GM18870 (cell line): ENCODE measurements around the gene CTNS.

Experiments
- ATAC-seq: cut with Tn5 transposase; IDR thresholded peaks from one replicate; pipeline ENCODE4 v1.9.1; 2021; ENCODE audit warnings: moderate library complexity; ENCODE audit not compliant: unreplicated experiment

The CTNS gene

DNA sequence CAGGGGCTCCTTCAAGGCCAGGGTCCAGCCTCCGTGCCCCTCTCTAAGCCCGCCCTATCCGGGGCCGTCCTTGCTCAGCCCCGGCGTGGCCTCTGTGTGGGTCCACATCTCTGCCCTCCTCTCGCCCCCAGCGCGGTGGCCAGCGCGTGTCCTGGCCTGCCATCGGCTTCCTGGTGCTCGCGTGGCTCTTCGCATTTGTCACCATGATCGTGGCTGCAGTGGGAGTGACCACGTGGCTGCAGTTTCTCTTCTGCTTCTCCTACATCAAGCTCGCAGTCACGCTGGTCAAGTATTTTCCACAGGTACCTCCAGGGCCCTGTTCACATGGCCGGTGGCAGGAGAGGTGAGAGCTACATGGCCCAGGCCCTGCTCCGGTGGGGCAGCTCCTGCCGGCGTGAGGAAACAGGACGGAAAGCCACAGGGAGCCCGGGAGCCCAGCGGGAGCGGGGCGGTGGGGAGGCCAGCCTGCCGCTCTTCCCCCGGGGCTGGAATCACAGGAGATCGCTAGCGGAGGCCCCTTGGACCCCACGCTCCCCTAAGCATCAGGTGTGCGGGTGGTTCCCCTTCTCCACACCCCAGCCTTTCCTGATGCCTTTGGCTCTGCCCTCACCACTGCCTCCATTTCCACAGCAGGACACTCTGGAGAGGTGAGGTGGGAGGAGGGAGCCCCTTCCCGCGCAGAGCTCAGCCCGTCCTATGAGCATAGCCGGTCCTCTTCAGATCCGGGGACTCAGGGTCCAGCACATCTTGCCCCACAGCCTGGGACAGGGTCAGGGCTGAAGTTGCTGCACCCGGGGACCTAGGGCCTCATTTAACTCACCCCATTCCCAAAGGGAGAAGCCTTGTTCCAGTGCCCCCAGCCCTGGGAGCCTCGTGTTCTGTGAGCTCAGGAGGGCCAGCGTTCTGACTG lies 21.6 kb downstream of the CTNS start:
- no peak for ATAC-seq

DNA sequence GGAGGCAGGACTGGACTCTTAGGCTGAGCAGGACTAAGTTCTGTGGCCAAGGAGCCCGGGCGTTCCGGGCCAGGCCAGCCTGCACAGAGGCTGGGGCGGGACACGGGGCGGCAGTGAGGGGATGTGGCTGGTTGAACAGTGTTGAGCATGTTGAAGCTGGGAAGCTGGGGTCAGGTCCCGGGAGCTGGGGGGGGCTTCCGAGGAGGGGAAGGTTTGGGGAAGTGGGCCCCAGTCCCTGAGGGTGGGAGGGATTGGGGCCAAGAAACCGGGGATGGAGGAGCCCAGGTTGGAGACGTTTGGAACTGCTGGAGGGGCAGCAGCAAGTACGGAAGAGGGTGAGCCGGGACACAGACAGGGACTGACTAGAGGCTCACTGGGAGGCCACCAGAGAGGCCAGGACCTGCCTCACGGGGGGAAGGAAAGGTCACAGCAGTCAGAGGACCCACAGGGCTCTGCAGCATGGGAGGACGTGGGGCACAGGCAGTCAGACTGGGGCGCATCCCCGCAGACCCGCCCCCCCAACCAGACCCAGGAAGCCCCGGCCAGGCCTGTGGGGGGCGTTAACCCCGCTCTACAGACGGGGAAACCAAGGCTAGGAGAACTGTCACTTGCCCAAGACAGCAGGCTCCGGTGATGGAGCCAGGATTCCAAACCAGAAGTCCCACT lies 22.4 kb downstream of the CTNS start:
- no peak for ATAC-seq

DNA sequence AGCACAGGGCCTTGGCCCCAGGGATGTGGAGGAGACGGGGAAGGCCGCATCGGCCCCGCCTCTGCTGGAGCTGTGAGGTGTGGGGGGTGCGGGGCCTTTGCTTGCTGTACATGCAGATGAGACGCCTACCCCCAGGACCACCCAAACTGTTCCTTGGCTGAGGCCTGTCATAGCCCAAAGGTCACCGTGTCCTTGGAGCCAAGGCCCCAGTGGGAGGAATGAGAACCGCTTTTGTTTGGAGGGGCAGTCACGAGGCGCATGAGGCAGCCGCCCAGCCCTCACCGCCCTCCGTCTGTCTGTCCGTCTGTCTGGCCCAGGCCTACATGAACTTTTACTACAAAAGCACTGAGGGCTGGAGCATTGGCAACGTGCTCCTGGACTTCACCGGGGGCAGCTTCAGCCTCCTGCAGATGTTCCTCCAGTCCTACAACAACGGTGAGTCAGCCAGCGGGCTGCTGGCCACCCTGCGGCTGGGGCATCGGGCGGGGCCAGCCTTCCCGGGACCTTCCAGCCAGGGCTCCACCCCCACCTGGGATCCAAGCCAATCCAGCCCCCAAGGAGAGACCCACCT lies 23.1 kb downstream of the CTNS start:
- no peak for ATAC-seq

DNA sequence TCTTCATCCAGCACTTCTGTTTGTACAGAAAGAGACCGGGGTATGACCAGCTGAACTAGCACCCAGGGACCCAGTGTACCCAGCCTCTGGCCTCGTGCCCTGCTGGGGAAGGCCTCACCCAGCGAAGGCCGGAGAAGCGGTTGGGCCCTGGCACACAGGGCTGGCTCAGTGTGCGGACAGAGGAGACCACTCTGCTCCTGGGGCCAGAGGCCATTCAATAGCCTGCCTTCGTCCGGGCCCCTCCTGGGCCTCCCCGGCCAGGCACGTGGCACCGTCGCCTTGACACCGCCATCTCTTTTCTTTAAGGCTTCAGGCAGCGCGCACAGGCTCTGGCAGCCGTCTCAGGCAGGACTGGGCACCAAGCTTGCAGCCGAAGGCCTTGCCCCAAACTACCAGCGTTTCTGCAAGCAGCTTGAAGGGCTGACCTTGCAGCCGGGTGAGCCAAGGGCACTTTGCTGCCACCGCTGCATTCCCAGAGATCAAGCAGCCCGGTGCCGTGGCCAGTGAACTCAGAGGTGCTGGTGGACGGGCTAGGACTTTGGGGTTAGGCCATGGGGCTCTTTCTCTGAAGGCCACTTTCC lies 23.8 kb downstream of the CTNS start:
- no peak for ATAC-seq

DNA sequence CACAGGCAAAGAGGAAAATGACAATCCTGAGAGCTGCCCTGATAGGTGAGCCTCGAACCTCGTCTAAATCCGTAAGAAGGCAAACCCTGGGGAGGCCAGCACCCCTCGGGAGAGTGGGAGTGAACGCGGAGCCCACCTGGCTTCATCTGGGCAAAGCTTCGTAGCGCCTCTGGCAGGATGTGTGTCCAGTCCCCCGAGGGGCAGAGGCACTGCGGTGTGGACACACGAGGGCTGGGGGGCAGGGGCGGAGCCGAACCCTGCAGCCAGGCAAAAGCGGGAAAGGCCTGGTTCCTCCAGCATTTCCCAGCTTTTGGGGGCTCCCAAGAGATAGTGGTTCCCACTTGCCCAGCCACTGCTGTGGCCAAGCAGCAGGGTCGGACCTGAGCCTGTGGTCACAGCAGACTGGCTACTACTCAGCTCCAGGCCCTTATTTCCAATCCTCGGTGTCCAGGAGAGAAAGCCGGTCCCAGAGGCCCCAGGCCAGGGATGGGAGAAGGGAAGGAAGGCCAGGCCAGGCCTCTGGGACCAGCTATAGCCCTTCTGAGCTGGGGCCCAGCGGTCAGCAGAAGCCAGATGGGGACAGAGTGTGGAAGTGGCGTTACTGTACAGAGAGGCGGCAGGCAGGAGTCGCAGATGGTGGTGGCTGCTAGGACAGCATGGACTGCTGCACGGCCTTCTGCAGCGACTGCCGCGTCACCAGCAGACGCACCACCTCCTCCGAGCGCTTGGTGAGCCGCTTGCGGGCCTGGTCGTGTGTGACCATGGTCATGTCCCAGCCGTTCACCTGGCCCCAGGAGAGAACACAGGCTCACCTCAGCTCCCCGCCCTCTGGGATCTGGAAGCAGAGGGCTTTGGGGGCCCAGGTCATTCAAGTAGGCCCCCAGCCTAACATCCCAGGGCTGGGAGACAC lies 26.8 kb downstream of the CTNS start:
- ATAC-seq = no peak

DNA sequence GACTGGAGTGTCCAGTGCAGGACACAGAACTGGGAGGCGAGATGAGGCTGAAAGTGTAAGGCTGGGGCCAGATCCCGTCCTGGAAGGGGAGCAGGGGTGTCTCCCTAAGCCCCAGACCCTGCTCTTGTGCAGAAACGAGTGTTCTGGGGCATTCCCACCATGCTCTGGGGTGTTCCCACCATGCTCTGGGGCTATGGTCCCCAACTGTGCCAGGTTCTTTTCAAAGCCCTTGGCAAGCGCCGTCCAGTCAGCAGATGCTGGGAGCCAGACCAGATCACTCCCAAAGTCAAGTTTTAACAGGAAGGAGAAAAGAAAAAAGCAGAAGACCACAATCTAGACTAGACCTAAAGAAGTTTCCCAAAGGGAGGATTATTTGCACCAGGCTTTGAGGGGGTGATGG lies 29.3 kb downstream of the CTNS start:
- no peak for ATAC-seq

DNA sequence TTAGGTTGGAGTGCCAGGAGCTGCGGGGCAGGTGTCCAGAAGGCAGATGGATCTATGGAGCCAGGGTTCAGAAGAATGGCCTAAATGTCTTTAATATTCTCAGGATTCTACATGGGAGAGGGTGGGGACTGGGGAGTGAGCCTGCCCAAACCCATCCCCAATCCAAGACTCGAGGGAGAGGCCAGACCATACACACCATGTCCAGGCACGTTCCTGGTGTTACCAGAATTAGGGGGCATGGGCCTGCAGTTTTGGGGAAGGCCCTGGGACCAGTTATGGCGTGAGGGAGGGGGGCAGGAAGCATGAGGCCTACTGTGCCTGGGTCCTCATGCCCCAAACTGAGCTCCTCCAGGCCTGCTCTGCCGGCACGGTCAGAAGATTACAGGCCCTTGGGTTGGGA lies 30.0 kb downstream of the CTNS start:
- ATAC-seq = no peak

DNA sequence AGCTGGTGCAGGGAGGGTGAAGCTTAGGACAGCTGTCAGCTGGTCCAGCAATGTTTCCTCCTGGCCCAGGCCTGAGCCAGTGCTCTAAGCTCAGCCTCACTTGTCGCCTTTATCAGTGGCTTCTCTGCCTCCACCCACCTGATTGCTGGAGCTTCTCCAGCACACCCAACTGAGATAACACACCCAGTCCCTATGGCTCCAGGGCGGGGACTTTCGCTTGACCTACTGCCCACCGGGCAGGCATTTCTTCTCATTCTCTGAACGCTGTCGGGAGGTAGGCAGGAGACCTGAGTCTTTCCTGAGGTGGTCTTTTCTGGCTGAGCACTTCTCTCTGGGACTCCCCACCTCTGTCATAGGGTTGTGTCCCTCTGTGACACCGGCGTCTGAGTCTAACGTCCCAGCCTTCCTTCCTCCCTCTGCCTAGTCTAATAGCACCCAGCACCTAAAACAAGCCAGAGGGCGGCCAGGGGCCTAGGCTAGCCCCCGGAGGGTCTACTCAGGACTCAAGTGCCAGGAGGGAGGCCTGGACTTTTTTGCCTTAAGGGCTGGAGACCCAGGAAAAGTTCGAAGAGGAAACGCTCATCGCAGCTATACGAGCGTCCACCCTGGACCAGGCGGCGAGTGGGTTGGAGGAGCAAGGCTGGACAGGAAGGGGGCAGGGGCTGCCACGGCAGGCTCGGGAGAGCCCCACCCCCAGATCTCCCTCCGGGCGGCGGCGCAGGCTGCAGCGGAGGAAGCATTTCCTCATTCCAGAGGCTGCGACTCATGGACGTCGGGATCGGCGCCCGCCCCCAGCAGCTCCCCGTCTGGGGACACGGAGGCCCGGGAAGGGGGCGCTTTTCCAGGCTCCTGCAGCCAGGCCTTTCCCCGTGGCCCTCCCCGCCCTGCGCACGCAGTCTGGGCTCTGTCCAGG lies 31.1 kb downstream of the CTNS start:
- ATAC-seq = no peak

DNA sequence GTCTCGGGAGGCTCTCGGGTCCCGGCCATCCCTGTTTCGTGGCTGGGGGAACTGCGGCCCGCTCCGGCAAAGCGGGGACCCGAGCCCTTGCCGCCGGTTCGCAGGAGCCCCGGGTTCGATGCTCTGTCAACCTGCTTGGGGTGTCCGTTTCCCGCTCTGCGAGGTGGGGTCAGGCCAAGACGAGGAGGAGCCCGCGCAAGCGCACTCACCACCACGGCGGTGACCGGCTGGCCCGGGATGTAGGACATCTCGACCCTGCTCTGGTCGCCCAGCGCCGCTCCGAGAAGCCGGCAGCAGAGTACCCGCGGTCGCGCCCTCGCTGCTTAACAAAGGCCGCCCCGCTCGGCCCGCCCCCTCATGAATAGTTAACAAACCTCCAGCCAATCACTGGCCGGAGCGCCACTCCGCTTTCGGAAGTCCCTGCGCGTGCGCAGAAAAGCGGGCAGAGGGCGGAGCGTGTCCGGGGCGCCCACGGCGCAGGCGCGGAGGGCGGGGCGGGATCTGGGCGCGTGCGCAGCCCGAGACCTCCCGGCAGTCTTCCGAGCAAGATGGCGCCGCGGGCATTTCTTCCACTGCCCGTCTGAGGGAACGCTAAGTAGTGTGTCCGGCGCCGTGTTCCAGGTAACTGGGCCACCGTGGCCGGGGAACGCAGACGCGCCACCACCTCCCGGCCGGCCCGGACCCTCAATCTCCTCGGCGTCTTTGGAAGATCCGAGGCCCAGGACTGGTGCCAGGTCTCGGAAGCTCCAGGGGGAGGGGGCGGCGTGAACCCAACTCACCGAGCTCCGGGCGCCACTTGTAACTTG lies 31.9 kb downstream of the CTNS start, which contains the start of the genes EMC6 and TAX1BP3:
TSS of gene EMC6 (plus strand) at position 534 of the 806 bp plus-strand sequence. CDS start 335 bp downstream, outside the sequence.
TSS of gene TAX1BP3 (minus strand) at position 300 of the 806 bp plus-strand sequence. CDS start at position 248, 52 bp downstream.
- peak; percentile 79 for ATAC-seq

DNA sequence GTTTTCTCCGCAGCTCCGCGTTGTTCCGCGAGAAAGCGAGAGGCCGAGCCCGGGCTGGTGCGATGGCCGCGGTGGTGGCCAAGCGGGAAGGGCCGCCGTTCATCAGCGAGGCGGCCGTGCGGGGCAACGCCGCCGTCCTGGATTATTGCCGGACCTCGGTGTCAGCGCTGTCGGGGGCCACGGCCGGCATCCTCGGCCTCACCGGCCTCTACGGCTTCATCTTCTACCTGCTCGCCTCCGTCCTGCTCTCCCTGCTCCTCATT lies 32.5 kb downstream of the CTNS start:
- no peak for ATAC-seq

DNA sequence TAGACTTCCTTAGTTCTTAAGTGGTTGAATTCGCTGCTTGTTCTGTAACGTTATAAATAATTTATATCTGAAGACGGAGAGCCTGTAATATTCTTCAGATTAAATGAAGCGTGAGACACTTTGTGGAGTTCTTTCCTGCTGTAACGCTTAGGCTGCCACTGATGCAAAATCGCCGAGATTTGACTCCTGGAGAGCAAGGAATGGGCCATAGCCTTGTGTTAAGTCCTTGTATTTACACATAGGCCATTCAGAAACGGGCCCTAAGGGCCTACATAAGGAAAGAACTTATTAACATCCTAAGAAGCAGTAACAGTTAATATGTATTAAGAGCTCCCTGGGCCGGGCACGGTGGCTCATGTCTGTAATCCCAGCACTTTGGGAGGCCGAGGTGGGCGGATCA lies 33.0 kb downstream of the CTNS start:
- ATAC-seq = no peak

DNA sequence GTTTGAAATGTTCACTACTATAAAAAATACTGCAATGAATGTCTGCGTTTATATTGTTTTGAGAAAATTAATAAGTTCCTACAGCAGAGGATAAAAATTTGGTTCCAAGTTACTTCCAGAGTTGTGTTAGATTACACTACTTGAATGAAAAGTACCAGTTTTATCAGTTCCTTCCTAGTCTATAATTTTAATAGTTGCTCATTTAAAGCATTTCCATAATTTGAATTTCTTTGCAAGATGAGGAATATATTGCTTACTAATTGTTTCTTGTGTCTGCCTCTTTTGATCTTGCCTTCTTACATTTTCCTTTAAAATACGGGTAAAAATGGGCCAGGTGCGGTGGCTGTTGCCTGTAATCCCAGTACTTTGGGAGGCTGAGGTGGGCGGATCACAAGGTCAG lies 36.0 kb downstream of the CTNS start:
- ATAC-seq = no peak

DNA sequence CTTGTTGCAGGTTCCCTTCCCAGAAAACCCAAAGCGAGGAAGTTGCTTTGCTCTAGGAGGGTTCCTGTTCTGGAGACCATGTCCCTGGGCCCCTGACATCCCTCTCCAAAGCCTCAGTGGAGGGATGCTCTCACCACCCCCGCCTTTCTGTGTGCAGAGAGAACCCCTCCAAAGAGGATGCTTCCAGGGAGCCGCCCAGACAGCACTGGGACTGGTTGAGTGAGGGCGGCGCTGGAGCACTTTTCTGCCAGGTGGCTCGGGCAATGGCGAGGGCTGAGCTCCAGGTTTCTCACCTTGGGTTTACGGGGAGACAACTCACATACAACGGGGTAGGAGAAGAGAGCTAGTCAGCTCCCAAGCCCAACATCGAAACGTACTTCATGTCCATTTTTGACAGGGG lies 39.3 kb downstream of the CTNS start:
- no peak for ATAC-seq

DNA sequence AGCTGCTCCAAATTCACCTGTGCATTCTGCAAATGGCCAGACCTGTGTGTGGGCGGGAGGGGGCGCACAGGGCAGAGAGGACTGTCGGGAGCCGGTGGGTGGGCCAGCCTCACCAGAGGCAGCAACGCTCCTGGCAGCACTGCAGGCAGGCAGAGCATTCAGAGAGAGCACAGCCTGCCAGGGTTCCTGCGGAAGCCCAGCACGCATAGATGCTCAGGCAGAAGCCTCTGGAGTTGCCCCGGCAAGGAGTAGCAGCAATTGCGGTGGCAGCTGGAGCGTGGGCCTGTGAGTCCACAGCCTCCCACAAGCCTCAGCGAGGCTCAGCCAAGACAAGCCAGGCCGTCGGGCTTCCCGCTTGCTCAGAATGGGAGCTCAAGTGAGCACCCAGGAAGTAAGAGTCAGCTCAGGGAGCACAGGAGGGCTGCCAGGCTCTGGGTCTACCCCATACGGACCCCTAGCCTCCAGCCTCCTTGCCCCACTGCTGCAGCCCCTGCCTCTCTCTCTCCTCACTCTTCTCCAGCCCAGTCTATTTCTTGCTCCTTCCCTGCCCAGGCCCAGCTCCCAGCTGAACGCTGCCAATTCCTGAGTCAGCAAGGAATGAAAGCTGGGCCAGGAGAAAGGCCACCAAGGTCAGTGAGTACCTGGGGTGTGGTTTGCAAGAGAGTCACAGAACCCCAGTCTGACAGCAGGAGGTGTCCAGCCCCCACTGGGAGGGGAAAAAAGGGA lies 41.7 kb downstream of the CTNS start:
- no peak for ATAC-seq

DNA sequence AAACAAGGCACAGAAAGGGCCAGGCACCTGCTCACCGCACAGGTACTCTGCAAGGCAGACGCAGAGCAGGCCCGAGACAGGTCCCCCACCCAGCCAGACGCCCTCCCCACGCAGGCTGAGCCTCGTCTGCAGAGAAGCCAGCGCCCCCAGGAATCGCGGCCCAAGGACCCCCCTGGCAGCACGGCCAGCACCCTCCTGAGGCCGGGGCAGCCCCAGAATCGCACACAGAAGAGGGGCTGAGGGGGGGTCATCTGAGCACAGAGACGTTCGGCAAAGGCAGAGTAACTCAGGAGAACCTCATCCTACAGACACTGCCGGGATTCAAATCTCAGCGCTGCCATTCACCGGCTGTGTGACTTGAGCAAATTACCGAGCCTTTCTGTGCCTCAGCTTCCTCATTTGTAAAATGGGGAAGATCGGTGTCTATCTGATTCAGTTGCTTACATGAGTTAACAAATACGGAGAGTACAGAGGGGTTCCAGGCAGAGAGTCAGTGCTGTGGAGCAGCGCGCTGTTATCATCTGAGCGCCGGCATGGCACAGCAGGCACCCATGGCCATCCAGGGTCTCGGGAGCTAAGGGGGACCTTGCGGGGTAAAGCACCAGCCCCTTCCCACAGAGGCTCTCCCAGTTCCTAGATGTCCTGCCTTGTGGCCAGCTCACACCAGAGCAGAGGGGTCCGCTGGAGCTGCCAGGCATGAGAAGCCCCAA lies 42.4 kb downstream of the CTNS start:
- no peak for ATAC-seq

DNA sequence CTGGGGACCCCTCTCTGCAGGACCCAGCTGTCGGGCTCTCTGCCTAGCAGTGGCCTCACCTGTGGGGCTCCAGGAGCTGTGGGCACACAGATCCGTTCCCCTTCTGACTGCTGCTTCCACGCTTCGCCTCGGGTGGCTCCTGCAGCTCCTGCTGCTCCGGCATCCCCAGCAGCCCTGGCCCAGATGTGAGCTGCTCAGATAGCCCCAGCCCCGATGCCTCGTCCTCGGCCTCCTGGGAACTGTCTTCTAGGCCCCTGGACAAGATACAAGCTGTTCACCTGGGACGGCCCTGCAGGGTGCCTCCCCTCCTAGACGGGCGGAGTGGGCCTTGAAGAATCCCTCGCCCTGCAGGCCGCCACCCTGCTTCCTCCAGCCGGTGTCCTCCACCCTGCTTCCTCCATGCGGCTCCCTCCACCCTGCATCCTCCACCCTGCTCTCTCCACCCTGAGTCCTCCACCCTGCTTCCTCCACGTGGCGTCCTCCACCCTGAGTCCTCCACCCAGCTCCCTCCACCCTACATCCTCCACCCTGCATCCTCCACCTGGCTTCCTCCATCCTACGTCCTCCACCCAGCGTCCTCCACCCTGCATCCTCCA lies 43.1 kb downstream of the CTNS start:
- ATAC-seq = no peak

DNA sequence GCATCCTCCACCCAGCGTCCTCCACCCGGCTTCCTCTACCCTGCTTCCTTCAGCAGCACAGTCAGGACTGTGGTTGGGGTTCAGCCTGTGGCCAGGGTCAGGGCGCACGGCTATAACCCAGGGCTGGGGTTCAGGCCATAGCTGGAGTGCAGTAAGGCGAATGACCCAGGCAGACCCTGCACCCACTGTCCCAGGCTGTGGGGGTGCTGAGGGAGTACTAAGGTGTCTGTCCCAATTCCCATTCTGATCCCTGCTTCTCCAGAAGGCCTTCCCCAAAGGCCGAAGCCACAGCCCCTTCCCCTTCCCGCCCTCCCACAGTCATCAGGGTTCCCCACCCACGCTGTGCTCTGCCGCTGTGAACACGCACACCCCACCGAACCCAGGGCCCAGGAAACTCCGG lies 44.5 kb downstream of the CTNS start:
- no peak for ATAC-seq
